Liver (tissue), 9 donors: ENCODE data around the gene TEX48. TPM values are rescaled to one million over a fixed set of nuclear protein-coding genes. Genes with fewer than 3 reads are reported as not detected.

Experiments
- DNase-seq: peaks from one replicate; pipeline ENCODE4 v3.0.0-alpha.2; 2017; ENCODE audit warnings: low spot score
- H3K27ac ChIP-seq, 2 donors: one replicate each; pipeline ENCODE4 v1.7.0; 2013; ENCODE audit warnings: inconsistent platforms in 2 of 2, low read length in 2 of 2, control low read depth in 1 of 2, low read depth in 1 of 2, mild to moderate bottlenecking in 1 of 2
- H3K27me3 ChIP-seq, 4 donors: one replicate each; pipeline versions ENCODE4 v1.6.1 to v1.7.0; 2013; ENCODE audit warnings: low read length in 3 of 4, inconsistent platforms in 1 of 4, mild to moderate bottlenecking in 1 of 4, moderate library complexity in 1 of 4; ENCODE audit not compliant: control insufficient read depth in 4 of 4, insufficient read depth in 4 of 4
- H3K36me3 ChIP-seq, 4 donors: one replicate each; pipeline versions ENCODE4 v1.6.1 to v1.7.0; 2013; ENCODE audit warnings: low read length in 3 of 4, mild to moderate bottlenecking in 3 of 4, low read depth in 1 of 4, moderate library complexity in 1 of 4; ENCODE audit not compliant: control insufficient read depth in 4 of 4, insufficient read depth in 3 of 4
- H3K4me1 ChIP-seq, 4 donors: one replicate each; pipeline versions ENCODE4 v1.6.1 to v1.7.0; 2013; ENCODE audit warnings: low read length in 3 of 4, mild to moderate bottlenecking in 3 of 4, moderate library complexity in 1 of 4; ENCODE audit not compliant: control insufficient read depth in 4 of 4, insufficient read depth in 4 of 4
- H3K4me3 ChIP-seq, 3 donors: one replicate each; pipeline versions ENCODE4 v1.6.1 to v1.7.0; 2013; ENCODE audit warnings: low read length in 3 of 3, control low read depth in 1 of 3, low read depth in 1 of 3, mild to moderate bottlenecking in 1 of 3
- H3K9ac ChIP-seq, 2 donors: one replicate each; pipeline ENCODE4 v1.7.0; 2013; ENCODE audit warnings: low read length in 2 of 2, mild to moderate bottlenecking in 2 of 2, moderate library complexity in 2 of 2, control low read depth in 1 of 2, low read depth in 1 of 2
- H3K9me3 ChIP-seq, 4 donors: one replicate each; pipeline versions ENCODE4 v1.6.1 to v1.7.0; 2013; ENCODE audit warnings: low read length in 3 of 4; ENCODE audit not compliant: control insufficient read depth in 4 of 4
- CTCF ChIP-seq: fragments of 150-350 bp; IDR thresholded peaks from 2 replicates; pipeline ENCODE4 v1.5.1; 2017; ENCODE audit warnings: improper control_type of control experiment, low read depth, low read length; ENCODE audit not compliant: missing input control
- FOXA1 ChIP-seq: IDR thresholded peaks from 2 replicates; pipeline ENCODE4 v1.6.1; 2016; ENCODE audit warnings: antibody characterized with exemption
- FOXA2 ChIP-seq: IDR thresholded peaks from 2 replicates; pipeline ENCODE4 v1.6.1; 2016; ENCODE audit warnings: antibody characterized with exemption
- GABPA ChIP-seq, 2 donors: IDR thresholded peaks in 1 of 2; conservative IDR thresholded peaks in 1 of 2; 2 replicates each; pipeline ENCODE4 v1.6.1; 2016; ENCODE audit warnings: antibody characterized with exemption in 2 of 2, mild to moderate bottlenecking in 1 of 2, moderate library complexity in 1 of 2
- HNF4A ChIP-seq, 2 donors: conservative IDR thresholded peaks; 2 replicates each; pipeline ENCODE4 v1.6.1; 2016; ENCODE audit warnings: antibody characterized with exemption in 2 of 2, mild to moderate bottlenecking in 2 of 2
- HNF4G ChIP-seq: IDR thresholded peaks from 2 replicates; pipeline ENCODE4 v1.6.1; 2016; ENCODE audit warnings: antibody characterized with exemption
- JUND ChIP-seq, 2 donors: IDR thresholded peaks; 2 replicates each; pipeline ENCODE4 v1.6.1; 2016; ENCODE audit warnings: antibody characterized with exemption in 2 of 2
- MAX ChIP-seq: IDR thresholded peaks from 2 replicates; pipeline ENCODE4 v1.6.1; 2016; ENCODE audit warnings: antibody characterized with exemption
- NR2F2 ChIP-seq: IDR thresholded peaks from 2 replicates; pipeline ENCODE4 v1.6.1; 2016; ENCODE audit warnings: antibody characterized with exemption
- RAD21 ChIP-seq, 2 donors: IDR thresholded peaks; 2 replicates each; pipeline ENCODE4 v1.6.1; 2016; ENCODE audit warnings: antibody characterized with exemption in 2 of 2, mild to moderate bottlenecking in 2 of 2
- RXRA ChIP-seq, 2 donors: IDR thresholded peaks; 2 replicates each; pipeline ENCODE4 v1.6.1; 2017 to 2018; ENCODE audit warnings: antibody characterized with exemption in 2 of 2, mild to moderate bottlenecking in 1 of 2
- SP1 ChIP-seq: IDR thresholded peaks from 2 replicates; pipeline ENCODE4 v1.6.1; 2018; ENCODE audit warnings: antibody characterized with exemption, mild to moderate bottlenecking
- TAF1 ChIP-seq: conservative IDR thresholded peaks from 2 replicates; pipeline ENCODE4 v1.6.1; 2016; ENCODE audit warnings: antibody characterized with exemption, mild to moderate bottlenecking
- ZBTB33 ChIP-seq: IDR thresholded peaks from 2 replicates; pipeline ENCODE4 v1.6.1; 2016; ENCODE audit warnings: antibody characterized with exemption
- WGBS: extraction: QIAGEN DNeasy Blood & Tissue Kit; methylation state at CpG from one replicate; pipeline ENCODE4 v1.1.7; 2013; 5-methylcytosine and 5-hydroxymethylcytosine counted together
- polyA plus RNA-seq, 2 donors: library from polyadenylated mRNA; stranded (reverse) in 1 of 2; unstranded in 1 of 2; fragments of 200-250 nt in 1 of 2; fragments of >200 nt in 1 of 2; fragmentation: Nextera tagmentation in 1 of 2; extraction: Ambion mirVana in 1 of 2; gene quantifications; one replicate each; pipeline versions ENCODE4 v1.2.1 to v1.2.3, GENCODE V29; 2013 to 2015
- total RNA-seq, 2 donors: library from RNA; depleted of rRNA; stranded (reverse); fragments of >200 nt; gene quantifications; one replicate each; pipeline ENCODE4 v1.2.3, GENCODE V29; 2014
- donor health status: healthy.
- donor health status: healthy.
- donor health status: healthy.
- donor health status: healthy.
- donor health status: healthy.

The TEX48 gene
- total and polyA plus RNA-seq, 4 donors, result not detected

GRCh38 chr9:114731701-114732100, 49.7 kb upstream of the TEX48 start:
- H3K9me3 ChIP-seq, result no peaks in the 10 kb centered on the region
- H3K27me3 ChIP-seq, result no peaks in the 10 kb centered on the region
- 86% methylated on average over 1 of the region's 1 CpG for WGBS
- no peaks in the 10 kb centered on the region for H3K4me1 ChIP-seq
- TF ChIP-seq TAF1 (no peak), RXRA (IDR thresholded peaks at IDR 0.05) (no peak)
- no peak overlapping the region for H3K27ac ChIP-seq
- DNase-seq, result no peak
- no peak overlapping the region for H3K9ac ChIP-seq
- H3K4me3 ChIP-seq, result no peak overlapping the region
- no peaks in the 10 kb centered on the region for H3K36me3 ChIP-seq

GRCh38 chr9:114729706-114730105, 47.7 kb upstream of the TEX48 start:
- TF ChIP-seq ZBTB33 (no peak), HNF4A (conservative IDR thresholded peaks at IDR 0.05) (no peak)
- Histone ChIP-seq H3K27ac (no peak overlapping the region), H3K36me3 (no peaks in the 10 kb centered on the region), H3K4me1 (no peaks in the 10 kb centered on the region), H3K4me3 (no peak overlapping the region), H3K9ac (no peak overlapping the region), H3K9me3 (no peaks in the 10 kb centered on the region), H3K27me3 (no peaks in the 10 kb centered on the region)
- no peak for DNase-seq
- WGBS, result 95% methylated on average over 5 of the region's 5 CpGs

GRCh38 chr9:114725930-114726329, 43.9 kb upstream of the TEX48 start:
- WGBS, result 89% methylated on average over 3 of the region's 3 CpGs
- H3K36me3 ChIP-seq, result no peaks in the 10 kb centered on the region
- no peaks in the 10 kb centered on the region for H3K9me3 ChIP-seq
- H3K4me1 ChIP-seq, result peaks cover 0 to 11% (median 7%) of the 10 kb centered on the region in 4 donors
- H3K27me3 ChIP-seq, result no peaks in the 10 kb centered on the region
- no peak overlapping the region for H3K27ac ChIP-seq
- no peak overlapping the region for H3K4me3 ChIP-seq
- DNase-seq, result no peak
- TF ChIP-seq RAD21 (IDR thresholded peaks at IDR 0.05) (no peak), FOXA1 (no peak), MAX (no peak), JUND (IDR thresholded peaks at IDR 0.05) (no peak), GABPA (IDR thresholded peaks at IDR 0.05 in 1 of 2, conservative IDR thresholded peaks at IDR 0.05 in 1 of 2) (no peak), CTCF (no peak), HNF4G (no peak), SP1 (no peak), FOXA2 (no peak), NR2F2 (no peak), TAF1 (no peak)
- no peak overlapping the region for H3K9ac ChIP-seq
